ENCODE data around the gene TGM5.

DNA sequence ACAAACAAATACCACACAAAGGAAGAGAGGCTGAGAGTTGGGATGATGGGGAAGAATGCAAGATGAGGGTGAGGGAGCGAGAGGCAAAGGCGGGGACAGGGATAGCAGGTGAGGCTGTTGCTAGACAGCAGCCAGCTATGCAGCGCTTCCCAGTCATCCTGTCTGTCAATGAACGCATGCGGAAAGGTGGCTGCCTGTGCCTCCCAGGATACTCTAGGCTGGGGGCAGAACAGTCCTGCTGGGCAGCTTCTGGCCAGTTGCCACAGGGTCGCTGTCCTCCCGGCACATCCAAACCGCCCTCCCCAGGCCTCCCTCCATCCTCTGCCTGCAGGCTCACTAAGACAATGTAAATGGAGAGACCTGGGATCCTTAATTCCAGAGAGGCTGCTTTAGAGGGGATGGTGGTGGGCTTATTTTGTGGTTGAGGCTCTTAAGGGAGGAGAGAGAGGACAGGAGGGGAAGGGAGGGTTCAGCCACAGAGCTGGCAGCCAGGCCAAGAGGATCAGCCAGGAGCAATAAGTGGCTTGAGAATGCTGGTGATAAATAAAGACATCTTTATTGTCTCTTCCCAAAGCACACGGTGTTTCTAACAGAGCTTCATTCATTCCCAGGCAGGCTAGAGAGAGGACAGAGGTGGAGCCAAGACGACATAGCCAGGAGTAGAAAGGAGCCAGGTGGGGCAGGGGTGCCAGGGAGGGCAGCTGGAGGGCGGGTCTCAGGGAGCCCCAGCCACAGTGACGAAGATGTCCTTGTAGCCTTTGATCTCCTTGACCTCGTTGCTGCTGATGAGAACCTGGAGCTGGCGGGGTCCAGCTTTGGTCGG is 9.2 kb upstream of the TGM5 start:
- TF ChIP-seq EZH2 (IDR thresholded peaks at IDR 0.05; ENCODE audit: low read depth, unreplicated experiment), result no peak
- TF ChIP-seq CREB1 (CRISPR knock-in tag; IDR thresholded peaks at IDR 0.05; ENCODE audit: low read depth), result no peak
- TF ChIP-seq, protein P1, sequence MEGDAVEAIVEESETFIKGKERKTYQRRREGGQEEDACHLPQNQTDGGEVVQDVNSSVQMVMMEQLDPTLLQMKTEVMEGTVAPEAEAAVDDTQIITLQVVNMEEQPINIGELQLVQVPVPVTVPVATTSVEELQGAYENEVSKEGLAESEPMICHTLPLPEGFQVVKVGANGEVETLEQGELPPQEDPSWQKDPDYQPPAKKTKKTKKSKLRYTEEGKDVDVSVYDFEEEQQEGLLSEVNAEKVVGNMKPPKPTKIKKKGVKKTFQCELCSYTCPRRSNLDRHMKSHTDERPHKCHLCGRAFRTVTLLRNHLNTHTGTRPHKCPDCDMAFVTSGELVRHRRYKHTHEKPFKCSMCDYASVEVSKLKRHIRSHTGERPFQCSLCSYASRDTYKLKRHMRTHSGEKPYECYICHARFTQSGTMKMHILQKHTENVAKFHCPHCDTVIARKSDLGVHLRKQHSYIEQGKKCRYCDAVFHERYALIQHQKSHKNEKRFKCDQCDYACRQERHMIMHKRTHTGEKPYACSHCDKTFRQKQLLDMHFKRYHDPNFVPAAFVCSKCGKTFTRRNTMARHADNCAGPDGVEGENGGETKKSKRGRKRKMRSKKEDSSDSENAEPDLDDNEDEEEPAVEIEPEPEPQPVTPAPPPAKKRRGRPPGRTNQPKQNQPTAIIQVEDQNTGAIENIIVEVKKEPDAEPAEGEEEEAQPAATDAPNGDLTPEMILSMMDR (conservative IDR thresholded peaks at IDR 0.05; ENCODE audit: low read depth in 2 of 2), result no peak
- TF ChIP-seq, protein P2, sequence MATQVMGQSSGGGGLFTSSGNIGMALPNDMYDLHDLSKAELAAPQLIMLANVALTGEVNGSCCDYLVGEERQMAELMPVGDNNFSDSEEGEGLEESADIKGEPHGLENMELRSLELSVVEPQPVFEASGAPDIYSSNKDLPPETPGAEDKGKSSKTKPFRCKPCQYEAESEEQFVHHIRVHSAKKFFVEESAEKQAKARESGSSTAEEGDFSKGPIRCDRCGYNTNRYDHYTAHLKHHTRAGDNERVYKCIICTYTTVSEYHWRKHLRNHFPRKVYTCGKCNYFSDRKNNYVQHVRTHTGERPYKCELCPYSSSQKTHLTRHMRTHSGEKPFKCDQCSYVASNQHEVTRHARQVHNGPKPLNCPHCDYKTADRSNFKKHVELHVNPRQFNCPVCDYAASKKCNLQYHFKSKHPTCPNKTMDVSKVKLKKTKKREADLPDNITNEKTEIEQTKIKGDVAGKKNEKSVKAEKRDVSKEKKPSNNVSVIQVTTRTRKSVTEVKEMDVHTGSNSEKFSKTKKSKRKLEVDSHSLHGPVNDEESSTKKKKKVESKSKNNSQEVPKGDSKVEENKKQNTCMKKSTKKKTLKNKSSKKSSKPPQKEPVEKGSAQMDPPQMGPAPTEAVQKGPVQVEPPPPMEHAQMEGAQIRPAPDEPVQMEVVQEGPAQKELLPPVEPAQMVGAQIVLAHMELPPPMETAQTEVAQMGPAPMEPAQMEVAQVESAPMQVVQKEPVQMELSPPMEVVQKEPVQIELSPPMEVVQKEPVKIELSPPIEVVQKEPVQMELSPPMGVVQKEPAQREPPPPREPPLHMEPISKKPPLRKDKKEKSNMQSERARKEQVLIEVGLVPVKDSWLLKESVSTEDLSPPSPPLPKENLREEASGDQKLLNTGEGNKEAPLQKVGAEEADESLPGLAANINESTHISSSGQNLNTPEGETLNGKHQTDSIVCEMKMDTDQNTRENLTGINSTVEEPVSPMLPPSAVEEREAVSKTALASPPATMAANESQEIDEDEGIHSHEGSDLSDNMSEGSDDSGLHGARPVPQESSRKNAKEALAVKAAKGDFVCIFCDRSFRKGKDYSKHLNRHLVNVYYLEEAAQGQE (IDR thresholded peaks at IDR 0.05; ENCODE audit: unreplicated experiment), result no peak
- TF ChIP-seq POLR2AphosphoS5 (IDR thresholded peaks at IDR 0.05; ENCODE audit: low read depth), result no peak
- no peak for TF ChIP-seq EZH2phosphoT487 (IDR thresholded peaks at IDR 0.05; ENCODE audit: unreplicated experiment)
- no peak for TF ChIP-seq ZNF114 (CRISPR knock-in tag; IDR thresholded peaks at IDR 0.05)
- no peak for TF ChIP-seq JUNB (IDR thresholded peaks at IDR 0.05; ENCODE audit: unreplicated experiment)
- TF ChIP-seq ZNF331 (CRISPR knock-in tag; IDR thresholded peaks at IDR 0.05; ENCODE audit: low read depth), result no peak
- TF ChIP-seq, protein P3, sequence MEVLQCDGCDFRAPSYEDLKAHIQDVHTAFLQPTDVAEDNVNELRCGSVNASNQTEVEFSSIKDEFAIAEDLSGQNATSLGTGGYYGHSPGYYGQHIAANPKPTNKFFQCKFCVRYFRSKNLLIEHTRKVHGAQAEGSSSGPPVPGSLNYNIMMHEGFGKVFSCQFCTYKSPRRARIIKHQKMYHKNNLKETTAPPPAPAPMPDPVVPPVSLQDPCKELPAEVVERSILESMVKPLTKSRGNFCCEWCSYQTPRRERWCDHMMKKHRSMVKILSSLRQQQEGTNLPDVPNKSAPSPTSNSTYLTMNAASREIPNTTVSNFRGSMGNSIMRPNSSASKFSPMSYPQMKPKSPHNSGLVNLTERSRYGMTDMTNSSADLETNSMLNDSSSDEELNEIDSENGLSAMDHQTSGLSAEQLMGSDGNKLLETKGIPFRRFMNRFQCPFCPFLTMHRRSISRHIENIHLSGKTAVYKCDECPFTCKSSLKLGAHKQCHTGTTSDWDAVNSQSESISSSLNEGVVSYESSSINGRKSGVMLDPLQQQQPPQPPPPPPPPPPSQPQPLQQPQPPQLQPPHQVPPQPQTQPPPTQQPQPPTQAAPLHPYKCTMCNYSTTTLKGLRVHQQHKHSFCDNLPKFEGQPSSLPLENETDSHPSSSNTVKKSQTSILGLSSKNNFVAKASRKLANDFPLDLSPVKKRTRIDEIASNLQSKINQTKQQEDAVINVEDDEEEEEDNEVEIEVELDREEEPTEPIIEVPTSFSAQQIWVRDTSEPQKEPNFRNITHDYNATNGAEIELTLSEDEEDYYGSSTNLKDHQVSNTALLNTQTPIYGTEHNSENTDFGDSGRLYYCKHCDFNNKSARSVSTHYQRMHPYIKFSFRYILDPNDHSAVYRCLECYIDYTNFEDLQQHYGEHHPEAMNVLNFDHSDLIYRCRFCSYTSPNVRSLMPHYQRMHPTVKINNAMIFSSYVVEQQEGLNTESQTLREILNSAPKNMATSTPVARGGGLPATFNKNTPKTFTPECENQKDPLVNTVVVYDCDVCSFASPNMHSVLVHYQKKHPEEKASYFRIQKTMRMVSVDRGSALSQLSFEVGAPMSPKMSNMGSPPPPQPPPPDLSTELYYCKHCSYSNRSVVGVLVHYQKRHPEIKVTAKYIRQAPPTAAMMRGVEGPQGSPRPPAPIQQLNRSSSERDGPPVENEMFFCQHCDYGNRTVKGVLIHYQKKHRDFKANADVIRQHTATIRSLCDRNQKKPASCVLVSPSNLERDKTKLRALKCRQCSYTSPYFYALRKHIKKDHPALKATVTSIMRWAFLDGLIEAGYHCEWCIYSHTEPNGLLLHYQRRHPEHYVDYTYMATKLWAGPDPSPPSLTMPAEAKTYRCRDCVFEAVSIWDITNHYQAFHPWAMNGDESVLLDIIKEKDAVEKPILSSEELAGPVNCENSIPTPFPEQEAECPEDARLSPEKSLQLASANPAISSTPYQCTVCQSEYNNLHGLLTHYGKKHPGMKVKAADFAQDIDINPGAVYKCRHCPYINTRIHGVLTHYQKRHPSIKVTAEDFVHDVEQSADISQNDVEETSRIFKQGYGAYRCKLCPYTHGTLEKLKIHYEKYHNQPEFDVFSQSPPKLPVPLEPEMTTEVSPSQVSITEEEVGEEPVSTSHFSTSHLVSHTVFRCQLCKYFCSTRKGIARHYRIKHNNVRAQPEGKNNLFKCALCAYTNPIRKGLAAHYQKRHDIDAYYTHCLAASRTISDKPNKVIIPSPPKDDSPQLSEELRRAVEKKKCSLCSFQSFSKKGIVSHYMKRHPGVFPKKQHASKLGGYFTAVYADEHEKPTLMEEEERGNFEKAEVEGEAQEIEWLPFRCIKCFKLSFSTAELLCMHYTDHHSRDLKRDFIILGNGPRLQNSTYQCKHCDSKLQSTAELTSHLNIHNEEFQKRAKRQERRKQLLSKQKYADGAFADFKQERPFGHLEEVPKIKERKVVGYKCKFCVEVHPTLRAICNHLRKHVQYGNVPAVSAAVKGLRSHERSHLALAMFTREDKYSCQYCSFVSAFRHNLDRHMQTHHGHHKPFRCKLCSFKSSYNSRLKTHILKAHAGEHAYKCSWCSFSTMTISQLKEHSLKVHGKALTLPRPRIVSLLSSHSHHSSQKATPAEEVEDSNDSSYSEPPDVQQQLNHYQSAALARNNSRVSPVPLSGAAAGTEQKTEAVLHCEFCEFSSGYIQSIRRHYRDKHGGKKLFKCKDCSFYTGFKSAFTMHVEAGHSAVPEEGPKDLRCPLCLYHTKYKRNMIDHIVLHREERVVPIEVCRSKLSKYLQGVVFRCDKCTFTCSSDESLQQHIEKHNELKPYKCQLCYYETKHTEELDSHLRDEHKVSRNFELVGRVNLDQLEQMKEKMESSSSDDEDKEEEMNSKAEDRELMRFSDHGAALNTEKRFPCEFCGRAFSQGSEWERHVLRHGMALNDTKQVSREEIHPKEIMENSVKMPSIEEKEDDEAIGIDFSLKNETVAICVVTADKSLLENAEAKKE (CRISPR knock-in tag; IDR thresholded peaks at IDR 0.05), result no peak
- TF ChIP-seq STAT1 (IDR thresholded peaks at IDR 0.05; ENCODE audit: unreplicated experiment), result no peak
